NCI-H446 (cell line): ENCODE measurements around the gene EAF1.
"Not testable (repeated sequence)": the region's sequence is repeated elsewhere in the genome, so short reads cannot be mapped to it uniquely, and the experiment has no call there.

Source experiments
- DNase-seq, 2 experiments: peaks; one replicate each; lab custom pipeline; 2025; lab: John Stamatoyannopoulos, UW

Gene EAF1

DNA sequence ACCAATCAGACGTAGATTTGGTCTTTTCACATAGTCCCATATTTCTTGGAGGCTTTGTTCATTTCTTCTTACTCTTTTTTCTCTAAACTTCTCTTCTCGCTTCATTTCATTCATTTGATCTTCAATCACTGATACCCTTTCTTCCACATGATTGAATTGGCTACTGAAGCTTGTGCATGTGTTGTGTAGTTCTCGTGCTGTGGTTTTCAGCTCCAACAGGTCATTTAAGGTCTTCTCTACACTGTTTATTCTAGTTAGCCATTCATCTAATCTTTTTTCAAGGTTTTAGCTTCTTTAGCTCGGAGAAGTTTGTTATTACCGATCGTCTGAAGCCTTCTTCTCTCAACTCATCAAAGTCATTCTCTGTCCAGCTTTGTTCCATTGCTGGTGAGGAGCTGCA lies 57.2 kb downstream of the EAF1 start:
- not testable (repeated sequence) for DNase-seq

DNA sequence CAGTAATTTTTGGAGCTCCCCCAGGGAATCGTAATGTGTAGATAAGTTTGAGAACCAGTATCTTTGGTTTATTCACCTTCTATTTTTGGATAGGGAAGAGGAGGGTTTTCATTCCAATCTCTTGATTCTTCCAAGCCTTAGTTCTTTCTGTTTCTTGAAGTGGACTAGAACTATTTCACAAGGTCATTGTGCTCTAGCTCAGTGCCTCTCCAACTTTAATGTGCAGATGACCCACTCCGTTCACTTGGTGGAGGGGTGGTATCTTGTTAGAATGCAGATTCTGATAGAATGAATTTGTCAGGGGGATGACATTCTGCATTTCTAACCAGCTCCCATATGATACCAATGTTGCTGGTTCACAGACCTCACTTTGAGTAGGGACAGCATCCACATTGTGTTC lies 58.6 kb downstream of the EAF1 start:
- DNase-seq = no peak

DNA sequence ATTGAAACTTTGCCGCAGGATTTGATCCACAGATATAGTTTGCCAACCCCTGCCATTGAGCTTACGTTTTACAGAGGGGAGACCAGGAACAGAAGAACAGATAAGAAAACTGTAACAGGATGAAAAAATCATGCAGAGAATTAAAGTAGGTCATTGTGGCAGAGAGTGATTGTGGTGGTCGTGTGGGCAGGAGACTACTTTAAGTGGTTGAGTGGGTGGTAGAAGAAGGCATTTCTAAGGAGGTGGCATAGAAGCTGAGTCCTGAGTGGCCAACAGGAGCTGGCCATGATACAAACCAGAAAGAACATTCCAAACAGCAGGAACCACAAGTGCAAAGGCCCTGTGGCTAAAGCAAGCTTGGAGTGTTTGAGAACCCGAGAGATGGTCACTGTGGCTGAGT lies 59.6 kb downstream of the EAF1 start:
- DNase-seq = no peak

DNA sequence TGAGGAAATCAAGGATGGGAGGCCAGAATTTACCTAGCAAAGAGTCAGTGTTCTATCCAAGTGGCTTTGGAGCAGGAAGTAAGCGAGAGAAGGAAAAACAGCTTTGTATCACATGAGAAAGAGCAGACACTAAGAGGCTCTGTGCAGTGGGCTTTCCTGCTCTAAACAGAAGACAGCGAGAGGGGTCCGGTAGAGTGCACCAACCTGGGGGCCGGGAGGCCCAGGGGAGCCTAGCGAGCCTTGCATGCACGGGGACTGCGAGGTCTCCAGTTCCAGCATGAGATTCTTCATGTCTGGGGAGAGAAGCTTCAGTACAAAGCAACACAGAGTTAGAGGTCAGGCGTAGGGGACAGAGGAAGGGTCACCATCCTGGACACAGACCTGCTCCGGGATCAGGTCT lies 60.6 kb downstream of the EAF1 start:
- no peak for DNase-seq

DNA sequence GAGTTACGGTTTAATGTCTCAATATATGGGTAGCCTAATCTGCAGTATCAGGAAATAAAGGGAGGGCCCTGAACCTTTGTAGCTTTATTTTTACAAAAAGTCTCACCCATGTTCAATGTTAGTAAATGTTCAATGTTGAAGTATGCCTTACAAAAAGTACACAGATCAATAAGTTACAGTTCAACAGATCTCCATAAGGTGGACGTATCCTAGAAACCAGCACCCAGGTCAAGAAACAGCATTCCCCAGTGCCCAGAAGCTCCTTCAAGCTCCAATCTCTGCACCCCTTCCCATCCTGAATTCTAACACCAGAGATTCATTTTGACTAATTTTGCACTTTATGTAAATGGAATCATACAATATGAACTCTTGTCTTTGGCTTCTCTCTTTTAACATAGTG lies 62.8 kb downstream of the EAF1 start:
- no peak for DNase-seq

DNA sequence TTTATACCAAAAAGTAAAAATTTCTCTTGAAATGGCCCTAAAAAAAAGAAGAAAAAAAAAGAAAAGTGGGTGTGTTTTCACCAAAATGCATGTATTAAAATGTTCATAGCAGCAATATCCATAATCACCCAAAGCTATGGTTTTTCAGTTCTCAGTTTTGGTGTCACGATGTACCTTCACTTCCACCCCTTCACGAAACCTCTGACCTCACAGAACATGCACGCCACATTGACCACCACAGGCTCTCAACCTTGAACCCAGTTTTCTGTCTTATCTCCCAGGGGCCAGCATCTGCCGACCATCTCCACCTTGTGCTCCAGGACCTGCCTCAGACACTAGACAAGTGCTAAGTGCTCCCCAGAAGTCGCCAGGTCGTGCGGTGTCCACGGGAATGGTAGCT lies 63.7 kb downstream of the EAF1 start:
- no peak for DNase-seq
